GM10248 (cell line): Measurements from ENCODE around the gene IL1B.

ENCODE experiments used
- CTCF ChIA-PET: fragments of 300-600 bp; sonication (Branson Sonifier 250); formaldehyde crosslinking; extraction: SDS; loops from one replicate; lab custom pipeline; 2021; ENCODE audit warnings: antibody characterized with exemption; lab: Yijun Ruan, JAX
- POLR2A ChIA-PET: fragments of 350-650 bp; sonication (Branson Sonifier 250); formaldehyde crosslinking; extraction: SDS; loops from one replicate; lab custom pipeline; 2020; ENCODE audit warnings: antibody characterized with exemption; lab: Yijun Ruan, JAX
- DNase-seq: peaks from one replicate; pipeline ENCODE4 v3.0.0; 2012; ENCODE audit errors: extremely low spot score
- CTCF ChIP-seq: IDR thresholded peaks from 2 replicates; pipeline ENCODE4 v1.5.1; 2012; ENCODE audit warnings: mild to moderate bottlenecking, low read depth; ENCODE audit errors: extremely low read depth, missing control alignments, control extremely low read depth

Gene IL1B

GRCh38 chr2:112850588-112850987 lies 14.0 kb upstream of the IL1B start:
- POLR2A ChIA-PET = no interaction called here
- no peak for DNase-seq
- no peak for TF ChIP-seq CTCF
- CTCF ChIA-PET = interaction anchor here (0.7 to 3.1 kb wide), 5 partner anchors 11 to 226 kb away, joined by 3 to 12 read pairs (median 3); no protein-coding TSS in a partner anchor

GRCh38 chr2:112849956-112850355 lies 13.4 kb upstream of the IL1B start:
- CTCF ChIA-PET = interaction anchor here (0.7 to 3.1 kb wide), 4 partner anchors 15 to 225 kb away, joined by 3 to 12 read pairs (median 4); no protein-coding TSS in a partner anchor
- POLR2A ChIA-PET = no interaction called here
- TF ChIP-seq CTCF = no peak
- DNase-seq = no peak

GRCh38 chr2:112848833-112849232 lies 12.3 kb upstream of the IL1B start:
- TF ChIP-seq CTCF = no peak
- ChIA-PET CTCF (interaction anchor here (1.9 to 3.1 kb wide), 2 partner anchors 36 to 99 kb away, joined by 5 to 12 read pairs; no protein-coding TSS in a partner anchor), POLR2A (no interaction called here)
- DNase-seq = no peak

- POLR2A ChIA-PET = no interaction called here
- no peak for DNase-seq
- TF ChIP-seq CTCF = no peak
- CTCF ChIA-PET = interaction anchor here (1.2 to 1.5 kb wide), 2 partner anchors 11 to 96 kb away, joined by 3 to 5 read pairs; no protein-coding TSS in a partner anchor
These were observed 9.5 kb upstream of the IL1B start for GRCh38 chr2:112846031-112846430.

GRCh38 chr2:112843836-112844235 lies 7.3 kb upstream of the IL1B start:
- POLR2A ChIA-PET = interaction anchor here (0.6 kb wide), 1 partner anchor 16 kb away, joined by 3 read pairs; no protein-coding TSS in a partner anchor
- no peak for TF ChIP-seq CTCF
- CTCF ChIA-PET = interaction anchor here (1.0 to 1.6 kb wide), 6 partner anchors 8 to 95 kb away, joined by 3 to 7 read pairs (median 4); no protein-coding TSS in a partner anchor
- no peak for DNase-seq

- ChIA-PET CTCF (interaction anchor here (1.1 to 1.6 kb wide), 7 partner anchors 9 to 131 kb away, joined by 3 to 7 read pairs (median 4); no protein-coding TSS in a partner anchor), POLR2A (no interaction called here)
- DNase-seq = no peak
- no peak for TF ChIP-seq CTCF
These were observed 6.7 kb upstream of the IL1B start for GRCh38 chr2:112843288-112843687.
